ENCODE data around the gene NUDT15. TPM values are rescaled to one million over a fixed set of nuclear protein-coding genes. Genes with fewer than 3 reads are reported as not detected.

The NUDT15 gene
- total RNA-seq, 6 donors from 2014 or later: 4.0 to 12.5 (median 10.2) TPM

GRCh38 chr13:48038761-48039160 is 1.2 kb downstream of the NUDT15 start:
- H3K36me3 ChIP-seq: peaks cover 0 to 14% (median 5%) of the 10 kb centered on the region in 4 donors
- H3K27me3 ChIP-seq: no peaks in the 10 kb centered on the region
- DNase-seq: no peak
- TF ChIP-seq POLR2A (IDR thresholded peaks at IDR 0.05) (no peak), EP300 (IDR thresholded peaks at IDR 0.05) (no peak), CTCF (IDR thresholded peaks at IDR 0.05) (no peak), POLR2AphosphoS5 (IDR thresholded peaks at IDR 0.05) (no peak)
- ATAC-seq (ENCODE audit: low FRiP score in 2 of 2): no peak
- H3K4me1 ChIP-seq: peaks cover 6 to 17% (median 14%) of the 10 kb centered on the region in 4 donors
- peak overlapping the region in 1 of 4 donors; percentile 66 for H3K4me3 ChIP-seq
- no peaks in the 10 kb centered on the region for H3K9me3 ChIP-seq
- peak overlapping the region in 1 of 4 donors; percentile 90 for H3K27ac ChIP-seq
- WGBS, 2 donors: 88 to 100% methylated on average over 1 of the region's 1 CpG

- DNase-seq: no peak
- ATAC-seq (ENCODE audit: low FRiP score in 2 of 2): no peak
- Histone ChIP-seq H3K36me3 (peaks cover 0 to 14% (median 5%) of the 10 kb centered on the region in 4 donors), H3K4me3 (no peak overlapping the region), H3K9me3 (no peaks in the 10 kb centered on the region), H3K27ac (no peak overlapping the region), H3K27me3 (no peaks in the 10 kb centered on the region), H3K4me1 (peaks cover 6 to 17% (median 14%) of the 10 kb centered on the region in 4 donors)
- TF ChIP-seq POLR2A (IDR thresholded peaks at IDR 0.05) (no peak), EP300 (IDR thresholded peaks at IDR 0.05) (no peak)
Observed at GRCh38 chr13:48040049-48040448, 2.5 kb downstream of the NUDT15 start.

- no peak for TF ChIP-seq POLR2A (IDR thresholded peaks at IDR 0.05)
- TF ChIP-seq EP300 (IDR thresholded peaks at IDR 0.05): no peak
- TF ChIP-seq POLR2AphosphoS5 (IDR thresholded peaks at IDR 0.05): no peak
- no peak for TF ChIP-seq CTCF (IDR thresholded peaks at IDR 0.05)
- peaks cover 6 to 17% (median 14%) of the 10 kb centered on the region in 4 donors for H3K4me1 ChIP-seq
- WGBS, 2 donors: 86 to 90% methylated on average over 1 of the region's 1 CpG
- H3K9me3 ChIP-seq: no peaks in the 10 kb centered on the region
- H3K27me3 ChIP-seq: no peaks in the 10 kb centered on the region
- ATAC-seq (ENCODE audit: low FRiP score in 2 of 2) (no peak), DNase-seq (no peak)
- no peak overlapping the region for H3K27ac ChIP-seq
- H3K36me3 ChIP-seq: peaks cover 0 to 17% (median 5%) of the 10 kb centered on the region in 4 donors
- H3K4me3 ChIP-seq: no peak overlapping the region
Observed at GRCh38 chr13:48040896-48041295, 3.4 kb downstream of the NUDT15 start.

DNA sequence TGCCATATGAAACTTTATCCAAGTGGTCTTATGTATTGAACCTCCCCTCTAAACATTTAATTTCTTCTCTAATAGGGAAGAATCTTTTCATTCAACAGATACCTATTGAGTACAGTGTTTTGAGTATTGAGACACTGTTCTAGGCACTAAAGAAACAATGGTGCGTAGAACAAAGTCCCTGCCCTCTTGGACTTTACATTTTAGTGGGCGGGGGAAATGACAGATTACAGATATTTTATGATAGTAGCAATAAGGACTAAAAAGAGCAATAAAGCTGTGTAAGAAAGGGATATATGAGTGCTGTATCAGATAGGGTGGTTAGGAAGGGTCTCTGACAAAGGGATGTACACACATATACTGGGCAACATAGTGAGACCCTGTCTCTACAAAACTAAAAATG is 5.4 kb downstream of the NUDT15 start:
- no peak overlapping the region for H3K27ac ChIP-seq
- TF ChIP-seq POLR2A (IDR thresholded peaks at IDR 0.05) (no peak), EP300 (IDR thresholded peaks at IDR 0.05) (no peak), CTCF (IDR thresholded peaks at IDR 0.05) (no peak), POLR2AphosphoS5 (IDR thresholded peaks at IDR 0.05) (no peak)
- ATAC-seq (ENCODE audit: low FRiP score in 2 of 2) (no peak), DNase-seq (no peak)
- WGBS, 2 donors: 97 to 98% methylated on average over 2 of the region's 2 CpGs
- H3K27me3 ChIP-seq: no peaks in the 10 kb centered on the region
- no peak overlapping the region for H3K4me3 ChIP-seq
- peaks cover 3 to 9% (median 6%) of the 10 kb centered on the region in 4 donors for H3K4me1 ChIP-seq
- no peaks in the 10 kb centered on the region for H3K9me3 ChIP-seq
- H3K36me3 ChIP-seq: peaks cover 0 to 24% (median 9%) of the 10 kb centered on the region in 4 donors

GRCh38 chr13:48043789-48044503 is 6.4 kb downstream of the NUDT15 start:
- no peaks in the 10 kb centered on the region for H3K9me3 ChIP-seq
- no peak overlapping the region for H3K27ac ChIP-seq
- peaks cover 0 to under 1% (median 0%) of the 10 kb centered on the region in 4 donors for H3K4me1 ChIP-seq
- ATAC-seq (ENCODE audit: low FRiP score in 2 of 2): no peak
- DNase-seq: no peak
- TF ChIP-seq CTCF (IDR thresholded peaks at IDR 0.05): no peak
- no peak for TF ChIP-seq EP300 (IDR thresholded peaks at IDR 0.05)
- TF ChIP-seq POLR2AphosphoS5 (IDR thresholded peaks at IDR 0.05): no peak
- TF ChIP-seq POLR2A (IDR thresholded peaks at IDR 0.05): no peak
- H3K36me3 ChIP-seq: peaks cover 0 to 35% (median 13%) of the 10 kb centered on the region in 4 donors
- no peak overlapping the region for H3K4me3 ChIP-seq
- H3K27me3 ChIP-seq: no peaks in the 10 kb centered on the region

Measured in upper lobe of left lung (tissue), 6 donors.